Neural progenitor cell (in vitro differentiated cells): ENCODE results near the gene CACNA1D.

Experiments
- CTCF ChIP-seq: fragments of 200-600 bp; sonication (generic); IDR thresholded peaks from 2 replicates; pipeline ENCODE4 v1.5.1; 2017; ENCODE audit warnings: antibody characterized with exemption, mild to moderate bottlenecking
- EZH2phosphoT487 ChIP-seq: fragments of 200-600 bp; sonication (generic); IDR thresholded peaks from 2 replicates; pipeline ENCODE4 v1.6.1; 2017; ENCODE audit warnings: antibody characterized with exemption

DNA sequence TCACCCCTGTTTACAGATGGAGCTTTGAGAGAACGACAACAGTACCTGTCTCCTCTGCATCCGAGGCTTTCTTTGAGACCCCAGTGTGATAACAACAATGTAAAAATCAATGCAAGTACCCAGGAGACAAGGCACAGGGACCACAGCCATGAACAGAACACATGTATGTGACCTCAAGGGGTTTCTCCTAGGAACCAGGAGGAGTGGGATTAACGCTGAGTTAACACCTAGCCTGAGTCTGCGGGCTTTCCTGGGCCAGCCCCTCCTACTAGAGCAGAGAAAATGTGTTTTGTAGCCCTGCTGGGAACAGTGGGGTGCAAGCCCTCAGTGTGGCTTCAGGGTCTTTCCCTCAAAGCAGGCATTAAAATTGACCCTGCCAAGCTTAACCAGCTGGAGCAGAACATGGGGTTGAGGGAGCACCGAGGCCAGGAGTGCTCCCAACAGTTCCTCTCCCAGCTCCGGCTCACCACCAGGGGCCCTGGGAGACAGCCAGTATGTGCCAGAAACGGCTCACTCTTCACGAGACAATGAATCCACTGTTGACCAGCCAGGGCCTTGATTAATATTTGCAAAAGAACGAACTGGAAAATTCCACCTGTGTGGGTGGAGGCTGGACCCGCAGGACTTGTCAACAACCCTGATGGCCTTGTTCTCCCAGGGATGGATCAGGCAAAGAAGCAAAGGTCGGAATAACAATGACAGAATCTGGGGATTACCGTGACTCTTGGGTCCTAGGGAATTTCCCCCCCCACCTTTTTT, 348.2 kb downstream of the CACNA1D start:
- TF ChIP-seq CTCF = peak; percentile 21
- no peak for TF ChIP-seq EZH2phosphoT487
